ENCODE results near the gene MAPKBP1. TPM values are rescaled to one million over a fixed set of nuclear protein-coding genes. Genes with fewer than 3 reads are reported as not detected.

MAPKBP1 gene
- total RNA-seq, 1 donor = 22.8 TPM

- no peak overlapping the region for H3K27ac ChIP-seq (ENCODE audit: low read depth, low read length)
- no peak overlapping the region for H2AFZ ChIP-seq (ENCODE audit: low read length)
- peaks cover 8% of the 10 kb centered on the region for H3K36me3 ChIP-seq (ENCODE audit: insufficient read depth, low read length)
- H3K79me2 ChIP-seq (ENCODE audit: insufficient read depth, low read length) = peaks cover 45% of the 10 kb centered on the region
- DNase-seq (ENCODE audit: insufficient read length, low spot score, missing footprints) = no peak
- no peak overlapping the region for H3K4me3 ChIP-seq (ENCODE audit: insufficient read depth, low read length)
- TF ChIP-seq CTCF (IDR thresholded peaks at IDR 0.05; ENCODE audit: extremely low read depth, low read depth, low read length) = no peak
- no peaks in the 10 kb centered on the region for H3K9me3 ChIP-seq (ENCODE audit: low read depth, low read length)
- no peak overlapping the region for H3K4me2 ChIP-seq (ENCODE audit: insufficient read depth, low read length)
- H3K27me3 ChIP-seq (ENCODE audit: insufficient read depth, low read length) = no peaks in the 10 kb centered on the region
- H3K4me1 ChIP-seq (ENCODE audit: insufficient read depth, low read length) = peaks cover 31% of the 10 kb centered on the region
- H4K20me1 ChIP-seq (ENCODE audit: insufficient read depth, low read length) = peaks cover 4% of the 10 kb centered on the region
Observed at GRCh38 chr15:41797201-41797944, 23.1 kb downstream of the MAPKBP1 start.

DNA sequence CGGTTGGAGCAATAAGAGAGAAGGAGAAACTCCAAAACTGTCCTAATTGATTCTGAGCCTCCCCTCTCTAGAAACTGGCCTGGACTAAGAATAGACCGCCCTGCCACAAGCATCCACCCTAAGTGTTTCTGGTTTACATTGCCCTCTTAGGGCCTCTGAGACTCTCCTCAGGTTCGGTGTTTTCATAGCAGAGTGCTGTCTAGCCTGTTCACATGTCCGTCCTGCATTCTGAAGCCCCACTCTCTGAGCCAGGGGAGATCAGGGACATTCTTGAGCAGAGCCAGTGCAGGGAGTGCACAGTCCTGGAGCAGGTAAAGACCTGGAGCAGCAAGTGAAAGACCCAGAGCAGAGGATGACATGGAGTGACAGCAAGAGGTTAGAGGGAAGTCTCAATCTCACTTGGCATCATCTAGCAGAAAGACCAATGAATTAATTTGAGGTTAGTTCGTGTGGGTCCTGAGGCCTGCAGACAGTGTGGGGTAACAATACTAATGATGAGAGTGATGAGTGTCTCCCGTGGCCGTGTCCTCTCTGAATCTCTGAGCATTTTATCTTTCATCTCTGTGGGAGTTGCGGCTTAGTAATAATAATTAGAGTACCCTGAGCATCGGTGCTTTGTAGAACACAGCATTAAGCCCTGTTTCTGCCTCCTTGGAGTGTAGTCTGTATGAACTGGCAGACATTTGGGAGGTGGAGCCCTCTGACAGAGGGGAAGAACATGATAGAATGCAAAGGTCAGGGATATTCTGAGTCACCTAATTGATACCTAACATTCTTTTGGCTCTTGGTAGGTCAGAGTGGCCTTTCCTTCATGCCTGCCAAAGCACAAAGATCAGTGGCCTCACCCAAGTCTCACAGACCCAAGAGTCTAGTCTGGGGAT is 24.6 kb downstream of the MAPKBP1 start:
- Histone ChIP-seq H3K36me3 (ENCODE audit: insufficient read depth, low read length) (peaks cover 8% of the 10 kb centered on the region), H4K20me1 (ENCODE audit: insufficient read depth, low read length) (peaks cover 4% of the 10 kb centered on the region), H3K4me1 (ENCODE audit: insufficient read depth, low read length) (peaks cover 34% of the 10 kb centered on the region), H3K27ac (ENCODE audit: low read depth, low read length) (peak overlapping the region; percentile 17), H2AFZ (ENCODE audit: low read length) (no peak overlapping the region), H3K79me2 (ENCODE audit: insufficient read depth, low read length) (peaks cover 36% of the 10 kb centered on the region), H3K9me3 (ENCODE audit: low read depth, low read length) (no peaks in the 10 kb centered on the region), H3K4me2 (ENCODE audit: insufficient read depth, low read length) (peak overlapping the region; percentile 23), H3K27me3 (ENCODE audit: insufficient read depth, low read length) (no peaks in the 10 kb centered on the region), H3K4me3 (ENCODE audit: insufficient read depth, low read length) (no peak overlapping the region)
- DNase-seq (ENCODE audit: insufficient read length, low spot score, missing footprints) = no peak
- no peak for TF ChIP-seq CTCF (IDR thresholded peaks at IDR 0.05; ENCODE audit: extremely low read depth, low read depth, low read length)

DNA sequence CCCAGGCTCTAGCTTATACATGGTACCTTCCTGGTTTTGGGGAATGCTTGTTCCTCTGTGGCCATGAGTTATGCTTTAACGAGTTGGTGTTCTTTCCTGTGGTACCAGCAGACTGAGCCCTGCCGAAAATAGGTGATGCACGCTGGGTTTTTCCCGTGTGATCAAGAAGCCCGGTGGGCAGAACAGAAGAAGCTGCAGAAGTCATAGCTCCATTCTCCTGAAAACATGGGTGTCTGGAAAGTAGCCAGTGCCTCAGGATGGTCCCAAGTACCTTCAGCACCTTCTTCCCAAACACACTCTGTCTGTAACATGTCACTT is 25.2 kb downstream of the MAPKBP1 start:
- Histone ChIP-seq H3K4me3 (ENCODE audit: insufficient read depth, low read length) (no peak overlapping the region), H3K27ac (ENCODE audit: low read depth, low read length) (peak overlapping the region; percentile 17), H3K4me1 (ENCODE audit: insufficient read depth, low read length) (peaks cover 34% of the 10 kb centered on the region), H4K20me1 (ENCODE audit: insufficient read depth, low read length) (peaks cover 6% of the 10 kb centered on the region), H3K27me3 (ENCODE audit: insufficient read depth, low read length) (no peaks in the 10 kb centered on the region), H2AFZ (ENCODE audit: low read length) (no peak overlapping the region), H3K79me2 (ENCODE audit: insufficient read depth, low read length) (peaks cover 36% of the 10 kb centered on the region), H3K36me3 (ENCODE audit: insufficient read depth, low read length) (peaks cover 8% of the 10 kb centered on the region), H3K4me2 (ENCODE audit: insufficient read depth, low read length) (peak overlapping the region; percentile 23), H3K9me3 (ENCODE audit: low read depth, low read length) (no peaks in the 10 kb centered on the region)
- TF ChIP-seq CTCF (IDR thresholded peaks at IDR 0.05; ENCODE audit: extremely low read depth, low read depth, low read length) = no peak
- DNase-seq (ENCODE audit: insufficient read length, low spot score, missing footprints) = no peak

DNA sequence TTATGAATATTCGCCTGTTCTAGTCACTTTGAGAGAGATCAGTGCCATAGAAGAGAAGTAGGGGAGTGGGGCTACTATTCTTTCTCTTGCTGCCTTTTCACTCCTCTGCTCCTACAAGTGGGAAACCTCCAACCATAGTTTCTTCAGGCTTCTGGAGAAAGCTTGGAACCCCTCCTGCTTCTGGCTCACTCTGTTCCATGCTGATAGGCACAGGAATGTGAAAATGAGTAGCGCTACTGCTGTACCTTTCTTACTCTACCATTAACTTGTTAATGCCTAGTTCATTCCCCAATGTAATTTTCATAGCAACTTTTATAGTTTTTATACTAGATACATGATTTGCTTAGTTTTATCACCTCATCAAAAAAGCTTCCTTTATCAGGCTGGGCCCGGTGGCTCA is 26.9 kb downstream of the MAPKBP1 start:
- no peaks in the 10 kb centered on the region for H3K9me3 ChIP-seq (ENCODE audit: low read depth, low read length)
- no peak overlapping the region for H3K4me2 ChIP-seq (ENCODE audit: insufficient read depth, low read length)
- peaks cover 30% of the 10 kb centered on the region for H3K4me1 ChIP-seq (ENCODE audit: insufficient read depth, low read length)
- no peak overlapping the region for H3K27ac ChIP-seq (ENCODE audit: low read depth, low read length)
- DNase-seq (ENCODE audit: insufficient read length, low spot score, missing footprints) = no peak
- H3K36me3 ChIP-seq (ENCODE audit: insufficient read depth, low read length) = peaks cover 11% of the 10 kb centered on the region
- H4K20me1 ChIP-seq (ENCODE audit: insufficient read depth, low read length) = peaks cover 11% of the 10 kb centered on the region
- H2AFZ ChIP-seq (ENCODE audit: low read length) = no peak overlapping the region
- no peaks in the 10 kb centered on the region for H3K27me3 ChIP-seq (ENCODE audit: insufficient read depth, low read length)
- H3K79me2 ChIP-seq (ENCODE audit: insufficient read depth, low read length) = peaks cover 39% of the 10 kb centered on the region
- no peak overlapping the region for H3K4me3 ChIP-seq (ENCODE audit: insufficient read depth, low read length)
- TF ChIP-seq CTCF (IDR thresholded peaks at IDR 0.05; ENCODE audit: extremely low read depth, low read depth, low read length) = no peak

Data from osteoblast (primary cell).